ENCODE results near the gene BGN. TPM values are rescaled to one million over a fixed set of nuclear protein-coding genes. Genes with fewer than 3 reads are reported as not detected.

BGN gene
- total RNA-seq, 2 donors from 2014 or later: not detected

GRCh38 chrX:153549807-153550206 lies 55.0 kb downstream of the BGN start:
- Mint-ChIP-seq H3K27ac (no peak overlapping the region), H3K4me1 (ENCODE audit: low read depth in 2 of 2) (no peaks in the 10 kb centered on the region), H3K36me3 (no peaks in the 10 kb centered on the region), H3K4me3 (no peak overlapping the region), H3K9me3 (no peaks in the 10 kb centered on the region), H3K27me3 (peaks cover 5 to 12% of the 10 kb centered on the region in 2 donors)
- DNase-seq (ENCODE audit: low spot score) (no peak), ATAC-seq (no peak)

- Mint-ChIP-seq H3K27me3 (peaks cover 5 to 17% of the 10 kb centered on the region in 2 donors), H3K4me3 (no peak overlapping the region), H3K36me3 (no peaks in the 10 kb centered on the region), H3K27ac (no peak overlapping the region), H3K4me1 (ENCODE audit: low read depth in 2 of 2) (peaks cover 0 to 3% of the 10 kb centered on the region in 2 donors), H3K9me3 (no peaks in the 10 kb centered on the region)
- DNase-seq (ENCODE audit: low spot score) (no peak), ATAC-seq (no peak)
Observed at GRCh38 chrX:153551135-153551534, 56.4 kb downstream of the BGN start.

- Mint-ChIP-seq H3K27ac (no peak overlapping the region), H3K36me3 (no peaks in the 10 kb centered on the region), H3K4me3 (no peak overlapping the region), H3K4me1 (ENCODE audit: low read depth in 2 of 2) (peaks cover 0 to 3% of the 10 kb centered on the region in 2 donors), H3K9me3 (no peaks in the 10 kb centered on the region), H3K27me3 (peaks cover 5 to 14% of the 10 kb centered on the region in 2 donors)
- DNase-seq (ENCODE audit: low spot score) (no peak), ATAC-seq (no peak)
Observed at GRCh38 chrX:153554519-153555167, 59.9 kb downstream of the BGN start.

- no peak overlapping the region for H3K4me3 Mint-ChIP-seq
- H3K27me3 Mint-ChIP-seq: peaks cover 0 to 13% of the 10 kb centered on the region in 2 donors
- H3K4me1 Mint-ChIP-seq (ENCODE audit: low read depth in 2 of 2): peaks cover 0 to 3% of the 10 kb centered on the region in 2 donors
- no peaks in the 10 kb centered on the region for H3K9me3 Mint-ChIP-seq
- DNase-seq (ENCODE audit: low spot score) (no peak), ATAC-seq (no peak)
- no peak overlapping the region for H3K27ac Mint-ChIP-seq
- H3K36me3 Mint-ChIP-seq: no peaks in the 10 kb centered on the region
Observed at GRCh38 chrX:153556767-153557166, 62.0 kb downstream of the BGN start.

DNA sequence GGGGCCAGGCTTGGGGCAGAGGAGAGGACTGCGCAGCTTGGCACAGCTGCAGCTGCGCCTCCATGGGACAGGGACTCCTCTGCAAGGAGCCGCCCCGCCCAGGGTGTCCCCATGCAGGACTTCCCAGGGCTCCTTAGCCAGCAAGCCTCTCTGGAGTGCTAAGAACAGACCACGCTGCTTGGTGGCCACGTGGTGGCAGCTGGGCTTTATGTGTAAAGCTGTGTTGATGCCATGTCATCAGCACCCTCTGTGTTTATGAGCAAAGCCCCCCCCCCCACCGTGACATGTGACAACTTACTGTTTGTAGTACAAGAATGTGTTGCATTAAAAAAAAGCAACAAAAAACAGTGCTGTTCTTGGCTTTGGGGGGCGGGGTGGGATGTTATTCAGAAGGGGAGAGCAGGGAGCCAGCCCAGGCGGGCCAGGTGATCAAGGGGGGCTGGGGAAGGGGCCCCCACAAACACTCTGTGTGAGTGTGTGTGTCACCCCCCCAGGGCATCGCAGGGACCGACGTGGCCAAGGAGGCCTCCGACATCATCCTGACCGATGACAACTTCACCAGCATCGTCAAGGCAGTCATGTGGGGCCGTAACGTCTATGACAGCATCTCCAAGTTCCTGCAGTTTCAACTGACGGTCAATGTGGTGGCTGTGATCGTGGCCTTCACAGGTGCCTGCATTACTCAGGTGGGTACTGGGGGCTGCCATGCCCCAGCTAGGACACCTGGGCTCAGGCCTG lies 63.0 kb downstream of the BGN start:
- Mint-ChIP-seq H3K9me3 (no peaks in the 10 kb centered on the region), H3K36me3 (no peaks in the 10 kb centered on the region), H3K27me3 (peaks cover 0 to 10% of the 10 kb centered on the region in 2 donors), H3K27ac (no peak overlapping the region), H3K4me3 (no peak overlapping the region), H3K4me1 (ENCODE audit: low read depth in 2 of 2) (peaks cover 0 to 3% of the 10 kb centered on the region in 2 donors)
- DNase-seq (ENCODE audit: low spot score) (no peak), ATAC-seq (no peak)

Other genes starting within 250 kb of the BGN start
- gene PNMA6F, start 173.2 kb upstream of the BGN start, total RNA-seq: not detected
- gene ZNF275, start 160.8 kb upstream of the BGN start, total RNA-seq: 10 to 100 TPM; 13.2 to 15.1 TPM
- not detected for gene PNMA6E, start 93.6 kb upstream of the BGN start, total RNA-seq
- gene ZFP92, start 83.5 kb upstream of the BGN start, total RNA-seq: 1 to 10 TPM; 2.1 to 3.3 TPM
- 1 to 10 TPM; 1.4 to 4.5 TPM for gene TREX2, start 48.9 kb upstream of the BGN start, total RNA-seq
- 10 to 100 TPM; 39.0 to 70.6 TPM for gene HAUS7, start 24.4 kb upstream of the BGN start, total RNA-seq
- not detected for gene ATP2B3, start 22.7 kb downstream of the BGN start, total RNA-seq
- gene CCNQ, start 104.2 kb downstream of the BGN start, total RNA-seq: 10 to 100 TPM; 16.4 to 30.7 TPM
- not detected for gene DUSP9, start 152.2 kb downstream of the BGN start, total RNA-seq
- gene PNCK, start 178.8 kb downstream of the BGN start, total RNA-seq: not detected
- gene SLC6A8, start 192.9 kb downstream of the BGN start, total RNA-seq: 1 to 10 TPM; 2.3 to 4.1 TPM
- 100 to 1,000 TPM; 156 to 159 TPM for gene BCAP31, start 229.4 kb downstream of the BGN start, total RNA-seq
- 10 to 100 TPM in 1 of 2 donors, 1 to 10 TPM in 1; 7.4 to 12.2 TPM for gene ABCD1, start 229.9 kb downstream of the BGN start, total RNA-seq

All from natural killer cell treated with Interleukin-12 subunit alpha and Interleukin-12 subunit beta and Interleukin-15 and Interleukin-18, amount 100 ng/mL, for 72 hours (primary cell).